CD4-positive, alpha-beta T cell treated with Interferon gamma for 1 hour (primary cell): Measurements from ENCODE around the gene USP44.

Source experiments
- DNase-seq: peaks from one replicate; pipeline ENCODE4 v3.0.0-alpha.2; 2020

USP44 gene

DNA sequence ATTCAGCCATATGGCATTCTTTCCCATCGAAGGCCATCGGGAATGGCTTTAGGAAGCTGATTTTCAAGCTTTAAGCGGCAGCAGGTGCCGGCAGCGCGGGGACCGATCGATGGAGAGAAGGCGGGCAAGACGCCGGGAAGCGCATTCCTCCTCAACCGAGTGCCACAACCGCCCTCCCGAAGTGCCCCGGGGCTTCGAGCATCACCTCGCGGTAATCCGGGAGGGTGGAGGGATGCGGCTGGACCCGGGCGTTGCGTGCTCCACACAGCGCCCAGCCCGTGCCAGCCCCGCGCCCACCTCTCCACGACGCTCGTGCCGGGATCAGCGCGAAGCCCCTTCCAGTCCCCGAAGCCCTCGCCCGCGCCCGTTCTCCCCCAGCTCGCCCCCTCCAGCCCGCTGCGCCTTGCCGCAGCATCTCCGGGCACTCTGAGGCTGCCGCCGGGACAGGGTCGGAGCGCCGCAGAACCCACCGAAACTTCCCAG, 3.2 kb downstream of the USP44 start:
- no peak for DNase-seq

DNA sequence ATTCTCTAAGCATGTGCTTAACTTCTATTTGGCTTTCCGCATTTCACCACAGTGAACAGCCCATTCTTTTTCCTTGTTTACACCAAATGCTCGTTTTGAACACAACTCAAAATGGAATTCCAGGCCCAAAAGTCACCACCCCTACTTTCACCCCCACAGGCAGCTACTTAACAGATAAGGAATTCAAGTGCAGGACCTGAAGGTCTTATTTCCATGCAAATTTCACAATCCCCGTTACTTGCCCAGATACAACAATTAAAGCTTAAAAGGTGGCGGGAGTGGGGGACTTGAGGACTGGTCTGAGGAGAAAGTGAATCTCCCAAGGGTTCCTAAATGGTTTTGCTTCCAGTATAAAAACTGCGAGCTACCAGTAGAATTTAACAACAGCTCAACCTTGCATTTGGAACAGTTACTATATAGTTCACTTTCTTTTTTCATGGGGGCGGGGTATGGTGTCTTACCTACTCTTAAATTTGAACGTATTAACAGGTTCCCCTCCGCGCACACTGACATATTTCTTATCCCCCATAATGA, 3.7 kb downstream of the USP44 start:
- no peak for DNase-seq

DNA sequence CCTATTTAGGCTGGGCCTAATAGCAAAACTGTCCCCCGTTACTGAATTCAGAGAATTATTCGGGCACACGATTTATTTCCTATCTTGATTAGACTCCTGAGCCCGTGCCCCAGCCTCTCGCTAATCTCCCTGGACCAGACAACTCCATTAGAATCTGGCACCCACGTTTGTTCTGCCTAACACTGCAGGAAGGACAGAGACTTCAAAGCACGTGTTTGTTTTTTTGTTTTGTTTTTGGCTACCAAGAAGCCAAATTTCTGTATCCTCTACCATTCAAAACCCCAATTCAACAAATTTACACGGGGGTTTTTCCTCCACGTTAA, 4.8 kb downstream of the USP44 start:
- DNase-seq: no peak

DNA sequence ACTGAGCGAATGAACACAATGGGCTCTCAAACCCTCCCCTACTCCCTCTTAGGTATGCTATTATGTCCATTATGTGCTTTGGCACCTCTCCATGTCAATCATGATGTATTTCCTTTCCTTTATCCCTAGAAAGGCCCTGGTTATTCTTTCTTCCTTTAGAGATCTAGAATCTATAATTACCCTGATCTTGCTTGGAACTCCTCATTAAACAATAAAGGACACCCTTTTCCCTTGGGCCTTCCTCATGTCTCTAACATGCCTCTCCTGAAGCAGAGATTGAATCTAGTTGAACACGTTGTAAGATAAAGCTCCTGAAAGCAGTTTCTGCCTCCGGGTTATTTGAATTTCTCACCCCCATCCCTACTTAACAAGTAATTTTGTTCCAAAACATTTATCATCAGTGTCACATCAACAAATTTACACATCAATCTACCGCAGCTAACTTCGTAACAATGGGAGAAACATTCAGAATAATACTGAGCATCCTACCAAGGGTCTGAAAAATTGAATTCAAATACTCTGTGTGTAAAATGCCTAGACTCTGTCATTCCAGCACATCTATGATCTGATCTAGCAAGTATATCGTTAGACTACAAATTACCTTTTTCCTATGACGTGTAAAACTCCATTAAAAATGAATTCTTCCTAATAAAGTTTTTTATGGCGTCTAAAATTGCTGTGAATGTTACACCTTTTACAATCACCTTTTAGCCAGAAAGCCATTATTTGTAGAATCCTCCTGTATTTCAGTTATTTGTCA, 5.4 kb downstream of the USP44 start:
- DNase-seq: no peak

DNA sequence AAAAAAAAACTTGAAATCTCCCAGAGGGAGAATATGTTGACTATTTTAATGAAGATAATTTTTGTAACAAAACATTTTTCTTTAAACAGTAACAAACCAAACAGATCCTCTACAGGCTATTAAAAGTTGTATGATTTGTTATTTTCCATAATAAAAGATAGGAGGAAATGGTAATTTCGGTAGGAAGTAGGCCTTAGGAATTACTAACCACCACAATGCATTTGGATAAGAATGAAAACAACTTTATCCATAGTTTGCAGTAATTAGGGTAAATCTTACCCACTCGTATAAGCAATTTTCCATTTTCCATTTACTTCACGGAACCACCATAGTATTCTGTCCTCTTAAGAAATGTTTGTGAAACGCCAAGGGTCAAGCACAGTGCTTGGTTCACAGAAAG, 6.0 kb downstream of the USP44 start:
- DNase-seq: no peak

DNA sequence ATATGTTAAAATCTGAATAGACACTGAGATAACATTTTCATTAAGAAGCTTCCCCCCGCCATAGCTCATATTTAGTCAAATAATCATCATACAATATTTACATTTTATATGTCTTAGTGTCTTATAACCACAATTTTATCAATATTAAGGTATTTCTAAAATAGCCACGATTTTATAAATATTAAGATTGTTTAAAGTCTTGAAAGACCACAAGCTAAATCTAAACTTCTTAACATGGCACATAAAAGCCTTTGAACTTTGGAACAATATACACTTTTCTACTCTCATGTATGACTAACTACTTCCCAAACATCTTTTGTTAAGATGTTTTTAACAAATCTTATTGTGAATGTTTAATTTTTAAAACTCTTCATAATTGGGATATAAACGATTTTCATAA, 6.5 kb downstream of the USP44 start:
- no peak for DNase-seq

DNA sequence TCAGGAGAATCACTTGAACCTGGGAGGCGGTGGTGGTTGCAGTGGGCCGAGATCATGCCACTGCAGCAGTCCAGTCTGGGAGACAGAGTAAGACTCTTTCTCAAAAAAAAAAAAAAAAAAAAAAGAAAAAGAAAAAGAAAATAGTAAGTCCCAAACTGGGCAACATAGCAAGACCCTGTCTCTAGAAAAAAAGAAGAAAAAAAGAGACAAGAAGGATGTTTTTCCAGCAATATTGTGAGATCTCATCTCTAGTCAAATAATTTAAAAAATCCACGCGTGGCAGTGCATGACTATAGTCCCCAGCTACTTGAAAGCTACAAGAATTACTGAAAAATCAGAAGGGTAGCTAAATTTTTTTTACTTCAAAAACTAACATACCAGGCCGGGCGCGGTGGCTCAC, 8.0 kb downstream of the USP44 start:
- DNase-seq: no peak

DNA sequence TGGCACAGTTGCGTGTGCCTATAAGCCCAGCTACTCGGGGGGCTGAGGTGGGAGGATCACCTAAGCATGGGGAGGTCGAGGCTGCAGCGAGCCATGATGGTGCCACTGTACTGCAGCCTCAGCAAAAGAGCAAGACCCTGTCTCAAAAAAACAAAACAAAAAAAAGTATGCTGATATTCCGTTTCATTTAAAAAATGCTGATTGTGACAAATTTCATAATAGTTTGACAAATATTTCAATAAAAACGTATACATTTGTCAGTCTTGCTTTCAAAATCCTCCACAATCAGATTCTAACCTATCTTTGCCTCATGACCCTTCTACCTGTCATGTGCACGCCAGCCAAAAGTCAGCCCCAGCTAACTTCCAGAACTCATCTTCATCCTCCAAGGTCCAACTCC, 9.8 kb downstream of the USP44 start:
- DNase-seq: no peak

DNA sequence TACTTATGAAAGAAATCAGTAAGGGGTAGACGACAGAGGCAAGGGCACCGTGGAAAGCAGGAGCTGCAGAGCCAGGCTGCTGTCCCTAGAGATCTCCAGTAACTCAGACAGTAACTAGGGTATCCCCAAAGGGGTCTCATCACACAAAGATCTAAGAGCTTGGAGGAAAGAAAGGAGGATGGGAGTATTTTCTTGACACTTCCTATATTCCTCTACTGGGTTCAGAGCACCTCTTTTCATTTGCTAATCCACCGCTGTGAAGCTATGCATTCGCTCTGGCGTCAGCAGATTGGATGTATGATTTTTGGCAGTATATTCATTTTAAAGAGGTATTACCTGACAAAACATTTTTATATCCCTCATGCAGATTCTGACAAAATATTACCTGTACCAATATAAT, 12.6 kb downstream of the USP44 start:
- no peak for DNase-seq

DNA sequence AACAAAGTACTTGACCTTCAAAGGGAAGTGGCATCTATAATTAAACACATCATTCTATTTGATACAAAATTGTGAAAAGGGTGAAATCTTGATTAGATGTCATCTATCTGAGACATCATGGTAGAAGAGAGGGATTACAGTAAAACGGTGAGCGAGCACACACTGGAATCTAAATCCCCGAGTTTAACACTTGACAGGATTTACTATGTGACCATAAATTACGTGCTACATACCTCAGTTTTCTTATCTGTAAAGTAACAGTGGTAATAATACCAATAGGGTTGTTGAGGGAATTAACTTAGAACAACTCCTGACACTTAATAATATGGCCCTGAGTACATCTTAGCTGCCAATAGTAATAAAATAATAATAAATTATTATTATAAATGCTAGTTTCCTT, 13.3 kb downstream of the USP44 start:
- no peak for DNase-seq

DNA sequence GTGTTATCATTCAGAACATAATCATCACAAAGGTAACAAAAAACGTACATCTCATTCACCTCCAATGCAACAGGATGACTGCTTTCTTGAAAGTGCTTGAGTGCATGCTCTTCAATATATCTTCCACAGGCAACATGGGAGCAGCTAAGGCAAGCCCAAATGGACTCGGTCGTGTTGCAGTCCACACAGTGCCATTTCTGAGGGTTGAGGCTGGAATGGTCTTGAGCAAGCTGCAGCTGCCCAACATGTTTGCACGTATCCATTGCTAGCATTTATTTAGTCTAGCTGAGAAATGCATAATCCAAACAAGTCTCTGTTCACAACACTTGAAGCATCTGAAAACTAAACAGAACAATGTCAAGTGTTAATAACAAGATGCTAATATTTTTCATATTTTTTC, 17.3 kb downstream of the USP44 start:
- no peak for DNase-seq

DNA sequence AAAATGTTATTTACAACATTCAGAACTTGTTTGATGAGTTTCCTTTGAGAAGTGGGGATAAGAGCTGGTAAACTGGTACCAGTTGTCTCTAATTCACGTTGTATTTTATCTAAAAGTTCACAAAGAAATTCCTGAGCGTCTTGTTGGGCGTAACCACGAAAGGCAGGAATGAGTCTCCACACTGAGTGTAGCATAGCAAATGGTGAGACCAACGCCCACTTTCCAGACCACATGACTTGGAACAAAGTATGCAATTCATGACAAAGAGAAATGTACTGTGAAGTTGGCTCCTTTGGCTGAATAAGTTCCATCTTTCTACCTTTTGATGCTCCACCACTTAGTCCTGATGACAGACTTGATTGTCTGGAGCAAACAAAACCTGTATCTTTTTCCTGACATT, 18.4 kb downstream of the USP44 start:
- DNase-seq: no peak

DNA sequence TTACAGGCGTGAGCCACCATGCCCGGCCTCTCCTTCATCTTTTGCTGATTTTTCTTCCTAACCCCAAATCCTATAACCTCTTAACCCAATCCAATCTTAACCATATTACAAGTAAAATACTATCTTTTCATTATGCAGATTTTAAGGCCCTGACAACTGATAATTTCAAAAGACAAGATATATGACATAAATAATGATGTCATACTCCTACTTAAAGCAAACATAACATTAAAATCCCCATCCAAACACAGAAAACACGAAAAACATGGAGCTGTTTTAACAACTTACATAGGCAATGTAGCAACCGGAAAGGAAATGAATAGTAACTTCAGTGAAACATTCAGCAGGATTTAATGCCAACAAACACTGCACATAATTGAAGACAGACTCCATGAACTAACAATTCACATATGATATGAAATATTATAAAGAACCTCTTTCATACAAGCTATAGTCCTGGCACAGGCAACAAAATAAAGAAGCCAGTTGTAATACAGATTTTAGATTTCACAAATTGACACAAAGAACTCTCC, 21.5 kb downstream of the USP44 start:
- DNase-seq: no peak

DNA sequence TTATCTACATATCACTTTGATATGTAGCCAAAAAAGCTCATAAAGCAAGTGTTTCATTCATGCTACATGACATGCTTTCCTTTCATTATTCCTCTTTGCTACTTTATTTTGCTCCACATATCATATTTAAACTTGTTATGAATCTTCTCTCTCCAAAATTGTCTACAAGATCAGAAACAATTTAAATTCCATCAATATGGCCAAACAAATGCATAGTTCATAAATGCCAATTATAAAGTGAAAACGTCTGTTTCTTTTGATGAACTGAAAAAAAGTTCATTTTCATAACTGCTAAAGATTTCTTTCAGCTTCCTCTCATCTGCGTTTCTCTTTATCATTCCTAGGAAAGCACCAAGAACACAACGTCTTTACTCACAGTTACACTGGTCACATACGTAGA, 22.8 kb downstream of the USP44 start:
- DNase-seq: no peak

DNA sequence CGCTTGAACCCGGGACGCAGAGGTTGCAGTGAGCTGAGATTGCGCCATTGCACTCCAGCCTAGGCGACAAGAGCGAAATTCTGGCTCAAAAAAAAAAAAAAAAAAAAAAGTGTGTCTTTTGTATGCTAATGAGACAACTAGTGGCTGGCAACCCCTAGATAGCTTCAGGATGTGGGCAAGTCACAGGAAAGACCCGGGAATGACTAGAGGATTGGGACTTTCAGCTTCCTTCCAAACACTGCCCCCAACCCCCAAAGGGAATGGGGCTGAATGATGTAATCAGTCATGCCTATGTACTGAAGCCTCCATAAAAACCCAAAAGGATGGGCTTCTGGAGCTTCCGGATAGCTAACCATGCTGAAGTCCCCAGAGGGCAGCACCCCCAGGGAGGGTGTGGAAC, 28.6 kb downstream of the USP44 start:
- DNase-seq: no peak

DNA sequence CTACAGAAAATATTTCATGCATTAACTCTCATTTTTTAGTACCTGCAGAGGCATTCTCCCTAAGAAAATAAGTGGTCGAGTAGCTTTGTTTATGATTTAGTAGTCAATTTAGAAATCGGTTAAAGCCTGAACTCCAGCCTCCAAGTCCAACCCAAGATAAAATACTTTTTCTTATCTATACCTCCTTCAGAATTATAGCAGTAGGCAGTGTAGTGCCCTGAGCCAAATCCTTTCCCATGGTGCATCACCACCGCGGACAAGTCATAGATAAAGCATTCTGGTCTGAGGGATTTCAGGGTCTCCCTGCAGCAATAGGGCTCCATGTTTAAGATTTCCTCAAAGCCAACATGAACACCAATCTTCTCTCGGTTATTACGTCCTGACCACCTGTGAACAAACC, 30.5 kb downstream of the USP44 start:
- no peak for DNase-seq

DNA sequence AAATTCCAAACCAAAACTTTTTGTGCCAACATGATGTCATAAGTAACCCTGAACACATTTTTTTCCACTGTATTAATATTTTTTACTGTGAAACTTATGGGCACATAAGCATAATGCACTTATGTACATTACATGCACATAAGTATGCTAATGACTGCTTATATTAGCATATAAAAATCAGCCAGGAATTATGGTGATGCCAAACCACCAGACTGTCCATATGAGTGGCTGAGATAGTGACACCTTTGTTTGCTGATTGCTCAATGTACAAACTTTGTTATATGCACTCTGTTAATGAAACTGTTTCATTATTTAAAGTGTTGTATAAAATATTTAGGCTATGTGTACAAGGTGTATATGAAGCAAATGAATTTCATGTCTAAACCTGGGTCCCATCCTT, 32.3 kb downstream of the USP44 start:
- no peak for DNase-seq

DNA sequence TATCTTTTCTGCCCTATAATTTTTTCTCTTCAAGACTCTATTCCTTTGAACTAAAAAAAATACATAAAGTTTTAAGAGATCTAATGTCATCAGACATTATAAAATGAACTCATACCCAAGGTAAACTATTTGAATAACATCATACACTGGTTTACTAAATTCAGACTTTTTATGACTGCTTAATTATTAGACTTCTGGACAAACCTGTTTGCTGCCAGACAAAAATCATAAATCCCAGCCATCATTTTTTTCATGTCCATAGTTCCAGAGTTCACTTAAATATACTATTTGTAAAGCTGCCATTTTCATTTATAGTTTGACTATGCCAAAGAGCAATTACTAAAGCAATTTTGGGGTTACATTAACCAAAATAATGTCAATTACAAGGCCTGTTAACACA, 34.0 kb downstream of the USP44 start:
- no peak for DNase-seq

DNA sequence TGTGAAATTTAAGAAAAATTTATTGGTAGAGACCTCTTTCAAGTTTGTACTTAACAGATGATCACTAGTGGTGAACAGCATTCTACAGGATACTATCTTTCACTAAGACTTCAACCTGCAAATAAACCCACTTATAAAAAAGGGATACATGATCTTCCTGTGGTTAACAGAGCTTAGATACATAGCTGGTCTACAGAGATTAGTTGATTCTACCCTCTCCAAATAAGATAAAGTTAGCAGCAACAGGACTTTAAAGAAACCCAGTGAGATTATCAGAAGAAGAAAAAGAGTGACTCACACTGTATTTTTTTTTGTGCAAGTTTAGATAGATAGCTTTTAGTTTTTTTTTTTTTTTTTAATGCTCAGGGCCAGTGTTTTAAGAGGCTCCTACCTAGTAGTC, 34.5 kb downstream of the USP44 start:
- no peak for DNase-seq

DNA sequence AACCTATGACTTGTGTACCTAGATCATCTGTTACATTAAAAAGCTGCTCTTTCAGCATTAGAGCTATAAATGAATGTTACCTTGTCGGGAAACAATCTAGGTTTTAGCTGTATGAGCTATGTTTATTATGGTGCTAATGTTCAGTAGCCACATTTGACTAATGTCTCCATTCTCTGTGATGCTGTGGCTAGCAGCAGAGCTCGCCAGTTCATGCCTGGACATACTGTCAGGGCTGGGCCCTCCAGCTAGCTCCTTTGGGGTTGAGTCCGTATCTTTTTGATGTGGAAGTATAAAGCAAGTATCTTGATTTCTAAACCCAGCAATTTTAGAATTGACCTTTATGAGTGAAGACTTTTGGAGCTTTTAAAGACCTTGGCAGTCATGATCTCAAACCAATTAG, 36.1 kb downstream of the USP44 start:
- no peak for DNase-seq

DNA sequence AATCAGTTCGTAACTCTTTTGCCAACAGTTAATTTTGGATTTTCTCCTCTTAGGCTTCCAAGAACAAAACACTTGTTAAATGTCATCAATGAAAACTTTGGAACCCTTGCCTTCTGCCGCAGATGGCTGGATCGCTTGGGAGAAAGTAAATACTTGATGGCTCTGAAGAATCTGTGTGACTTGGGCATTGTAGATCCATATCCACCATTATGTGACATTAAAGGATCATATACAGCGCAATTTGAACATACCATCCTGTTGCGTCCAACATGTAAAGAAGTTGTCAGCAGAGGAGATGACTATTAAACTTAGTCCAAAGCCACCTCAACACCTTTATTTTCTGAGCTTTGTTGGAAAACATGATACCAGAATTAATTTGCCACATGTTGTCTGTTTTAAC, 37.7 kb downstream of the USP44 start:
- DNase-seq: no peak

DNA sequence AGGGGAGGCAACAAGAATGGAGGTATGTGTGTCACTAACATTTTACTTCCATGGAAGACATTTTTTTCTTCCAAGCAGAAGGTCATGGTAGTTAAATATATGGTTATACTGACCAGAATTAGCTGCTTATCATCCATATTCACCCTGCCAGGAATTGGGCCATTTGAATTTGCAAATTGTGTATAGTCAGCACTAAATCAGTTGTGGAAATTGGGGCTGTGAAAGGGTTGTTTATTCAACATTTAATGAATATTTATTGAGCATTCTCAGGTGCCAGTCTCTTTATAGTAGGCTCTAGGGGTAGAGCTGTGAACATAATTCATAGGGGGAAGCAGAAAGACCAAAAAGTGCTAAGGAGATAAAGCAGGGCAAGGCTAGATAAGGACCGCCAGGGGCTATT, 39.3 kb downstream of the USP44 start:
- DNase-seq: no peak

DNA sequence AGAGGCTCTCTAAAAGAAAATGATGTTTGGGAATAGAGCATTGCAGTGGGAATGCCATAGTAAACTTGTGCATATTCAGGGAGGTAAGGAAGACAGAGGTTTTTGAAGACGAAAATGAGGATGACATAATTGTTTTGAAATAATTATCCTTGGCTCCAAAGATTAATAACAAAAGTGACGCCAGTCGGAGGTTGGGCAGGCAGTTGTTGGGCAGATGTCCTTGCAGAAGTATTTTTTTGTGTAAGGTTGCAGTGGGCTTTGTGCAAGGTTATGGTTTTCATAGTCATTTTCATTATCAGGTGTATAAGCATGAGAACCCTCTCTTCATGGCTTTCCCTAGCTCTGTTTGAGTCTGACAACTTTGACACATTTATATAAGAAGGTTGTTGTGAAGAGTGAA, 42.0 kb downstream of the USP44 start:
- no peak for DNase-seq

DNA sequence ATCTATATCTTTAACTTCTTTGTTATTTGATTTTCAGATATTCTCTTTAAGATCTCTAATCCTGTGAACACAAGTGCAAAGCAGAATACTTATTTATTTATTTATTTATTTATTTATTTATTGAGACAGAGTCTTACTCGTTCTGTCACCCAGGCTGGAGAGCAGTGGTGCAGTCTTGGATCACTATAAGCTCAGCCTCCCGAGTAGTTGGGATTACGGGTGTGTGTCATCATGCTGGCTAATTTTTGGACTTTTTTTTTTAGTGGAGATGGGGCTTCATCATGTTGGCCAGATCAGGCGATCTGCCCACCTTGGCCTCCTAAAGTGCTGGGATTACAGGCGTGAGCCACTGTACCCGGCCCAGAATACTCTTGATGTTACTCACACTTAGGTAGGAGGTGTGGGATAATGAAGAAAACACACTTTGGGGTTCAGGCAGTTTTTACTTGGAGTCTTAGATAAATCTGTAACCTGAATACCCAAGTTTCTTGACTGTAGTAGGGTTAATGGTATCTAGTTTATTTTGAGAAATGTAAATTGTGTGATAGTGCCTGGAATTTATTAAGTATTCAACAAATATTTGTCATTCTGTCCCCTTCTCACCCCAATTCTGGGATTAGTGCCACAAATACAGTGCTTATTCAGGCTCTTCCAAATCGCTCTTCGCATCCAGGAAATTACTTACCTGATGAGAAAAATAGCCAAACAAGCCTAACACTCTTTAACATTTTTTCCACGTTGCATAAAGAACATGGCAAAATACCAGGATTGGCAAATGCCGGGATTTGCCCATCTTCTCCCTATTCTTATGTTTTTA, 44.4 kb downstream of the USP44 start:
- no peak for DNase-seq
